ENCODE measurements around the gene YAP1. TPM values are rescaled to one million over a fixed set of nuclear protein-coding genes. Genes with fewer than 3 reads are reported as not detected.

YAP1 gene
- polyA plus RNA-seq, 1 donor from 2014 or later = 0.46 TPM

DNA sequence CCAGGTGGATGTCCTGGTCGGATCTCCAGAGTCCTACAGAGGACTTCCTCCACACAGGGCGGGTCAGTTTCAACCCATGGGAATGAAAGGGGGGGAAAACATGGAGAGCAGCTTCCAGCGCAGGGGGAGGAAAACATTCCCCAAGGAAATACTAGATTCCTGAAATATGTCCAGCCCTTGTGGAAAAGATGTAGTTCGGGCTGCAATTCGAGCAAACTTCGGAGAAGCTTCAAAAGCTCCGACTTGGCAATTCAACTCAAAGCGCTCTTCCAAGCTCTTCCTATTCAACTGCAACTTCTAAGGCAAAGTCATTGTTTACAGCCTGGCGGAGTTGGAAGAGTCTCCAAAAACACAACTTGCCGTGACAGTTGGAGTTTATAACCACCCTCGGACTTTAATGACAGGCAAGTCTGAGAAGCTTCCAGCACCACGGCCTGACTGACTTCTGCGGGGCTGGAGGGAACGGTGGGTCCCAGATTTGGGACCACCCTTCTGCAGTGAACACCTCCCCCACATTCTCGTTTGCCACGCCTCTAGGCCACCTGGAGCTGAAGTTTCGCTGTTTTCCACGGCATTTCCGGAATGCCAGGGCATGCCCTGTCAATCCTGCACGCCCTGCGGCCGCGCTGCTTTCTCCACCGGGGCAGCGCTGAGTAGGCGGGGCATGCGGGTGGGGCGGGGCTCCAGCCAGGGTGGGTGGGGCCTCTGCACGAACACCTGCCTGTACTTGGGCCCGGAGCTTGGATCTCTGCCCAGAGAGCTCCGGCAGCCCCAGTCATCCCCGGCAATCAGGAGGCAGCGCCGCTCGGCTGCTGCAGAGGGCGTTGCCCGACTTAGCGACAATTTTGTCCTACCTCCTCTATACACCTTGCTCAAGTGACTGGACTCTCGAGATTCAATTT, 158.1 kb downstream of the YAP1 start:
- H3K9ac ChIP-seq (ENCODE audit: low read length) = no peak overlapping the region

DNA sequence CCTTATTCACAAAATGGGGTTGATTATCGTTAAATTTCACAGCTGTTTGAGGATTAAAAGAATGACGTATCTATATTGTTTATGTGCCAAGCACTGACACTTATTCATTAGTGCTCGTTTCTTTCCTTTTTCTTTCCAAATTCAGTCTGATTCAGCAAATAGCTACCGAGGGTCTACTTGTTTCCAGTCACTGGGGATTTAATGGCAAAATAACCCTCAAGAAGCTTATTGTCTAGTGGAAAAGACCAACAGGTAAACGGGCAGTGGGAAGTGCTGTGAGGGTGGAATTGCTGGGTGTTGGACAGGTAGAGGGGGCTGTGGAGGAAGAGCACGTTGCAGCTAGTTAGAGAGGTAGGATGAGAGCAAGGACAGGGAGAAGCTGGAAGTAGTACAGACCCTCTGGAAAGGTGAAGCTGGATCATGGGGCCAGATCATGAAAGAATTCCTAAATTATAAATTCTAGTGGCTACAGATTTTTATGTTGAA, 158.8 kb downstream of the YAP1 start:
- no peaks in the 10 kb centered on the region for H4K20me1 ChIP-seq (ENCODE audit: insufficient read depth)
- H3K9me3 ChIP-seq (ENCODE audit: low read length) = no peaks in the 10 kb centered on the region
- H2AFZ ChIP-seq (ENCODE audit: low read depth, low read length) = no peak overlapping the region
- H3K9ac ChIP-seq (ENCODE audit: low read length) = no peak overlapping the region
- H3K9me2 ChIP-seq (ENCODE audit: insufficient read depth, low read length) = no peaks in the 10 kb centered on the region
- no peaks in the 10 kb centered on the region for H3F3A ChIP-seq (ENCODE audit: insufficient read depth, low read length, poor library complexity, severe bottlenecking)
- no peak overlapping the region for H3K4me2 ChIP-seq (ENCODE audit: low read length)
- no peaks in the 10 kb centered on the region for H3K79me2 ChIP-seq (replicated peaks; ENCODE audit: insufficient read depth, low read length)
- no peaks in the 10 kb centered on the region for H3K36me3 ChIP-seq (ENCODE audit: insufficient read depth, low read length)
- peaks cover 2% of the 10 kb centered on the region for H3K27me3 ChIP-seq (ENCODE audit: insufficient read depth, low read depth, low read length)
- H3K4me3 ChIP-seq (ENCODE audit: low read length) = no peak overlapping the region
- no peak overlapping the region for H3K27ac ChIP-seq (ENCODE audit: low read length)
- TF ChIP-seq MXI1 (conservative IDR thresholded peaks at IDR 0.05; ENCODE audit: poor library complexity, severe bottlenecking) = no peak
- no peak for TF ChIP-seq POLR2AphosphoS5 (IDR thresholded peaks at IDR 0.05)
- TF ChIP-seq SMC3 (conservative IDR thresholded peaks at IDR 0.05; ENCODE audit: poor library complexity) = no peak
- TF ChIP-seq EZH2 (IDR thresholded peaks at IDR 0.05; ENCODE audit: borderline replicate concordance, insufficient read depth, low read length, poor library complexity, severe bottlenecking) = no peak
- TF ChIP-seq, protein P1, sequence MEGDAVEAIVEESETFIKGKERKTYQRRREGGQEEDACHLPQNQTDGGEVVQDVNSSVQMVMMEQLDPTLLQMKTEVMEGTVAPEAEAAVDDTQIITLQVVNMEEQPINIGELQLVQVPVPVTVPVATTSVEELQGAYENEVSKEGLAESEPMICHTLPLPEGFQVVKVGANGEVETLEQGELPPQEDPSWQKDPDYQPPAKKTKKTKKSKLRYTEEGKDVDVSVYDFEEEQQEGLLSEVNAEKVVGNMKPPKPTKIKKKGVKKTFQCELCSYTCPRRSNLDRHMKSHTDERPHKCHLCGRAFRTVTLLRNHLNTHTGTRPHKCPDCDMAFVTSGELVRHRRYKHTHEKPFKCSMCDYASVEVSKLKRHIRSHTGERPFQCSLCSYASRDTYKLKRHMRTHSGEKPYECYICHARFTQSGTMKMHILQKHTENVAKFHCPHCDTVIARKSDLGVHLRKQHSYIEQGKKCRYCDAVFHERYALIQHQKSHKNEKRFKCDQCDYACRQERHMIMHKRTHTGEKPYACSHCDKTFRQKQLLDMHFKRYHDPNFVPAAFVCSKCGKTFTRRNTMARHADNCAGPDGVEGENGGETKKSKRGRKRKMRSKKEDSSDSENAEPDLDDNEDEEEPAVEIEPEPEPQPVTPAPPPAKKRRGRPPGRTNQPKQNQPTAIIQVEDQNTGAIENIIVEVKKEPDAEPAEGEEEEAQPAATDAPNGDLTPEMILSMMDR (IDR thresholded peaks at IDR 0.05; ENCODE audit: poor library complexity, severe bottlenecking) = no peak
- no peak for TF ChIP-seq EP300 (conservative IDR thresholded peaks at IDR 0.05; ENCODE audit: poor library complexity, severe bottlenecking)
- TF ChIP-seq RAD21 (conservative IDR thresholded peaks at IDR 0.05) = no peak
- TF ChIP-seq TAF1 (IDR thresholded peaks at IDR 0.05; ENCODE audit: low read depth) = no peak
- TF ChIP-seq, protein P2, sequence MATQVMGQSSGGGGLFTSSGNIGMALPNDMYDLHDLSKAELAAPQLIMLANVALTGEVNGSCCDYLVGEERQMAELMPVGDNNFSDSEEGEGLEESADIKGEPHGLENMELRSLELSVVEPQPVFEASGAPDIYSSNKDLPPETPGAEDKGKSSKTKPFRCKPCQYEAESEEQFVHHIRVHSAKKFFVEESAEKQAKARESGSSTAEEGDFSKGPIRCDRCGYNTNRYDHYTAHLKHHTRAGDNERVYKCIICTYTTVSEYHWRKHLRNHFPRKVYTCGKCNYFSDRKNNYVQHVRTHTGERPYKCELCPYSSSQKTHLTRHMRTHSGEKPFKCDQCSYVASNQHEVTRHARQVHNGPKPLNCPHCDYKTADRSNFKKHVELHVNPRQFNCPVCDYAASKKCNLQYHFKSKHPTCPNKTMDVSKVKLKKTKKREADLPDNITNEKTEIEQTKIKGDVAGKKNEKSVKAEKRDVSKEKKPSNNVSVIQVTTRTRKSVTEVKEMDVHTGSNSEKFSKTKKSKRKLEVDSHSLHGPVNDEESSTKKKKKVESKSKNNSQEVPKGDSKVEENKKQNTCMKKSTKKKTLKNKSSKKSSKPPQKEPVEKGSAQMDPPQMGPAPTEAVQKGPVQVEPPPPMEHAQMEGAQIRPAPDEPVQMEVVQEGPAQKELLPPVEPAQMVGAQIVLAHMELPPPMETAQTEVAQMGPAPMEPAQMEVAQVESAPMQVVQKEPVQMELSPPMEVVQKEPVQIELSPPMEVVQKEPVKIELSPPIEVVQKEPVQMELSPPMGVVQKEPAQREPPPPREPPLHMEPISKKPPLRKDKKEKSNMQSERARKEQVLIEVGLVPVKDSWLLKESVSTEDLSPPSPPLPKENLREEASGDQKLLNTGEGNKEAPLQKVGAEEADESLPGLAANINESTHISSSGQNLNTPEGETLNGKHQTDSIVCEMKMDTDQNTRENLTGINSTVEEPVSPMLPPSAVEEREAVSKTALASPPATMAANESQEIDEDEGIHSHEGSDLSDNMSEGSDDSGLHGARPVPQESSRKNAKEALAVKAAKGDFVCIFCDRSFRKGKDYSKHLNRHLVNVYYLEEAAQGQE (IDR thresholded peaks at IDR 0.05; ENCODE audit: borderline replicate concordance) = no peak

More for the DNA sequence above, 158.1 kb downstream of the YAP1 start:
- peaks cover 2% of the 10 kb centered on the region for H3K27me3 ChIP-seq (ENCODE audit: insufficient read depth, low read depth, low read length)
- H2AFZ ChIP-seq (ENCODE audit: low read depth, low read length) = no peak overlapping the region
- H3K9me3 ChIP-seq (ENCODE audit: low read length) = no peaks in the 10 kb centered on the region
- no peaks in the 10 kb centered on the region for H3F3A ChIP-seq (ENCODE audit: insufficient read depth, low read length, poor library complexity, severe bottlenecking)
- no peaks in the 10 kb centered on the region for H4K20me1 ChIP-seq (ENCODE audit: insufficient read depth)
- H3K4me3 ChIP-seq (ENCODE audit: low read length) = no peak overlapping the region
- no peak overlapping the region for H3K27ac ChIP-seq (ENCODE audit: low read length)
- H3K79me2 ChIP-seq (replicated peaks; ENCODE audit: insufficient read depth, low read length) = no peaks in the 10 kb centered on the region
- TF ChIP-seq TAF1 (IDR thresholded peaks at IDR 0.05; ENCODE audit: low read depth) (no peak), SMC3 (conservative IDR thresholded peaks at IDR 0.05; ENCODE audit: poor library complexity) (no peak), MXI1 (conservative IDR thresholded peaks at IDR 0.05; ENCODE audit: poor library complexity, severe bottlenecking) (no peak), RAD21 (conservative IDR thresholded peaks at IDR 0.05) (no peak), EZH2 (IDR thresholded peaks at IDR 0.05; ENCODE audit: borderline replicate concordance, insufficient read depth, low read length, poor library complexity, severe bottlenecking) (no peak)
- TF ChIP-seq, protein P2 (IDR thresholded peaks at IDR 0.05; ENCODE audit: borderline replicate concordance) = no peak
- TF ChIP-seq, protein P1 (IDR thresholded peaks at IDR 0.05; ENCODE audit: poor library complexity, severe bottlenecking) = no peak
- H3K4me2 ChIP-seq (ENCODE audit: low read length) = no peak overlapping the region
- no peaks in the 10 kb centered on the region for H3K36me3 ChIP-seq (ENCODE audit: insufficient read depth, low read length)
- H3K9me2 ChIP-seq (ENCODE audit: insufficient read depth, low read length) = no peaks in the 10 kb centered on the region
